Suppressor macrophage treated with lipopolysaccharide for 1 hour (primary cell): ENCODE data around the gene PDE9A.

ENCODE experiments used
- DNase-seq, 3 donors: peaks; one replicate each; pipeline ENCODE4 v3.0.0-alpha.2; 2020 to 2022

Gene PDE9A

DNA sequence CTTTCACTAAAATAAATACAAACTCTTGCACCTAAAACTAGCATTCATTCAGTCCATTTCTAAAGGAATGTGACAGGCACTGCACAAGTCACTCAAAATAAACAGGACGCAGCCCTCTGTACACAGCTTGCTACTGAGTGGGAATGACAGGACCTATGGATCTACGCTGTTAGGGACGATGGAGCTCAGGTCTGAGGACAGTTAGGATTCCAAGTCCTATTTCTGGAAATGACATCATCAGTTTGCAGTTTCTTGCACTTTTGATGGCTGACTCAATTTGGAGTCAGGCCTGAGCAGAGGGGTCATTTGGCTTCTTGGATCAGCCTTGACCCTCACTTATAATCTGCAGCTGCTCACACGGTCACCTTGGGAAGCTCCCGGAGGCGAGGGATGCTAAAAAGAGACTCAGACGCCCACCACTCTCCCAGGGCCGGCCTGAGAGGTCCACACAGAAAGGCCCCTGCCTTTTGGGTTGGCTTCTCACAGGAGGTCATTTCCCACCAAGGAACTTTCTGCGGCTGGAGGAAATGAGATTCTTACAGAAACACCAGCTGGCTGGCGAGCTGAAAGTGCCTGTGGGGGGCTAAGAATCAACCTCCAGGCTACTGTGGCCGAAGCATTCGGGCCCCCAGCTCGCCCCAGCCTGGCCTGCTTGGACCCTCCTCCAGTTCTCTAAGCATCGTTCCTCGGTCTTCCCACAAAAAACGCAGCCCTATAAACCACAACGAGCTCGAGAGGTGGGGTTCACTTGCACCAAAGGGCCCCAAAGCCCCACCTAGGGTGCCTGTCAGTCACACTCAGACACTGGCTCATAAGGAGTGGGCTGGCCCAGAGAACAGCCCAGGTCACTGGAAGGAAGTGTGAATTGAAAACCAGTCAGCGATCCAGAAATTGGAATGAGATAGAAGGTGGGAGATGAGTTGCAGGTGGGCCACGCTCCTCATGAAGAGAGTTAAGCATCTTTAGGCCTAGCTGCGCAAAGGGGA lies 8.9 kb upstream of the PDE9A start:
- no peak for DNase-seq

DNA sequence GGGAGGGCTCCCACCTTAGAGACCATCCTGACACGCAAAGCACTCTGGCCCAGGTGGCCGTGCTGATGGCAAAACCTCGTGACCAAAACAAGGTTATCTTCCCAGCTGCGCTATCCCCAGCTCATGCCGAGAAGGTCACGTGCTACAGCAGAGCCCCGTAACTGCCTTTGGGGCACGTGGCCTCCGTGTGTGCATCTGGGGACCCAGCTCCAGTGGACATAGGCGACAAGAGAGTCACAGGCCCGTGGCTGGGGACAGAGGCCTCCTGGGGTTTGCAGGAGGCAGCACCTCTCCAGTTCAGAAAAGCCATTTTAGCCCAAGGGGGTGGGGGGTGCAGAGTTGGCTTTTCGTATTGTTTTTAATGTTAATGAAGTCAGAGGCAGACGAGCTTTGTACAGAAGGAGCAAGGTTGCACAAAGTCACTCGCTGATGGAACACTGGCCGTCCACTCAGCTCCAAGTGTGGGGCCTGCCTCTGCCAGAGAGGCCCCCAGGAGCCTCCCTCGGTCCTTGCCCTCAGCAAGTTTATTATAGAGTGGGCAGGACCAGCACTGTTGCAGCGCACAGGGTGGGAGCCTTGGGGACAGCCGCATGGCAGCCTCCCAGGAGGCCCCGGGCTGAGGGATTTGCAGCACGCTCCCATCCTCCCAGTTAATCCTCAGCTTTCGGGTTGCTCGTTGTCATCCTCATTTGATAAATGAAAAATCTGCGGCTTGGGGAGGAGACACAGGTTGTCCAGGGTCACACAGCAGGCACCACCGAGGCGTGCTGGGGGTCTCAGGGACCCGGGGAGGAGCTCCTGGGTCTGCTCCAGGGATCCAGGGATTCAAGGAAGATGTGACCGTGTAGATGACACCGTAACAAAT lies 8.0 kb upstream of the PDE9A start:
- no peak for DNase-seq

DNA sequence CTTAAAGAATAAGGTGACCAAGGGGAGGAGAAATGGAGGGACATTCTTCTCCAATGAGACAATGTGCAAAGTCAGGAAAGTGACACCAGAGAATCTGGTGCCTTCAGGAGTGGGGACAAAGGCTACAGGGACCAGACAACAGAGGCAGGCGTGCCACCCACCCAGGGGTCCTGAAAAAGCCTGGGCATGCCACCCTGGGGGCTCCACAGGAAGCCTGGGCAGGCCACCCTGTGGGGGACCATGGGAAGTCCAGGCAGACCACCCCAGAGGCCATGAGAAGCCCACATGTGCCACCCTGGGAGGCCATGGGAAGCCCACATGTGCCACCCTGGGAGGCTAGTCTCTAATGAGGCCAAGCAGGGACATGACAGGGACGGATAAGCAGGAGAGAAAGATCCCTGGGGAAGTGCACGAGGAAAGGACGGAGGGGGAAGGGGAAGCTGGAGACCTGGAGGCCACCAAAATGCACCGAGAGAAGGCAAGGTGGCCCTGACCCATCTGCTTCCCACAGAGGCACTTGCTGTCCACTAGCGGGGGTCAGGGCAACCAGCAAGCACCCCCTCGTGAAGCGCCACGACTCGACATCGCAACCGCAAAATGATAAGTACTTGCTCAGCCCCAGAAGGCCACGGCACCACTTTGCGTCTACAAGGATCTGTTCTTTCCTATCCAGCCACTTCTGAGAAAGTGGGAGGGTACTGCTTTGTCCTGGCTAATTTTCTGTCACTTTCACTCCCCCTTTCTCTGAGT lies 7.2 kb upstream of the PDE9A start:
- no peak for DNase-seq

DNA sequence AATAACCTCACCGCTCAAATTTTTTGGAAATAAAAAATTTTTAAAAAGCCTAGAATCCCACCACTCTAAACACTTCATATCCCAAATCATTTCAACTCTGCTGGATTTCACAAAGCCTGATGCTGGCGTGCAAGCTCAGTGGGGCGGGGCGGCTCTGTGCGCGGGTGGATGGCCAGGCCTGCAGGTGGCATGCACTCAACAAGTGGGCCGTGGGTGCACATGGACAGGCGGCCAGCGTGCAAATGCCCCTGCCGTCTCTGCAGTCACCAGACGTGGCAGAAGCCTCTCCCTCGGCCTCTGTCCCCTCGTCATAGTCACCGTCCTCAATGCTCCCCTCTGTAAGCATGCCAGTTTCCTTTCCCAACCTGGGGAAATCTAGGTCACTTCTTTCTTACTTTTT lies 6.6 kb upstream of the PDE9A start:
- no peak for DNase-seq

DNA sequence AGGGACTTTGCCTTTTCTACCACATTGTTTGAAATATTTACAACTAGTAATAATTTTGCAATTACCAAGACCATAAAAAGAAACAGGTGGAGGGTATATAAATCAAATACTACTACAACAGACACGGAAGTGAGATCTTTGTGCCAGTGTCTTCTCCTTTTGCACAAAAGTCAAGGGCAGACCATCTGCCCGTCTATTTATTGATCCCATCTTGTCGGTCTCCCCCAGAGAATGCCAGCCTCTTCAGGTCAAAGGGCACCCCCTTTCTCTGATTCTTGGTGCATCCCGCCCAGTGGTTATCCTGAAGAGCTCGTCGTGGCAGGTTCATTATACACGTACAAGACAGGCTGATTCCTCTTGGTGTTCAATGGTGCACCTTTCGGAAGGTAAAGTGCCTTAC lies 4.8 kb upstream of the PDE9A start:
- no peak for DNase-seq

DNA sequence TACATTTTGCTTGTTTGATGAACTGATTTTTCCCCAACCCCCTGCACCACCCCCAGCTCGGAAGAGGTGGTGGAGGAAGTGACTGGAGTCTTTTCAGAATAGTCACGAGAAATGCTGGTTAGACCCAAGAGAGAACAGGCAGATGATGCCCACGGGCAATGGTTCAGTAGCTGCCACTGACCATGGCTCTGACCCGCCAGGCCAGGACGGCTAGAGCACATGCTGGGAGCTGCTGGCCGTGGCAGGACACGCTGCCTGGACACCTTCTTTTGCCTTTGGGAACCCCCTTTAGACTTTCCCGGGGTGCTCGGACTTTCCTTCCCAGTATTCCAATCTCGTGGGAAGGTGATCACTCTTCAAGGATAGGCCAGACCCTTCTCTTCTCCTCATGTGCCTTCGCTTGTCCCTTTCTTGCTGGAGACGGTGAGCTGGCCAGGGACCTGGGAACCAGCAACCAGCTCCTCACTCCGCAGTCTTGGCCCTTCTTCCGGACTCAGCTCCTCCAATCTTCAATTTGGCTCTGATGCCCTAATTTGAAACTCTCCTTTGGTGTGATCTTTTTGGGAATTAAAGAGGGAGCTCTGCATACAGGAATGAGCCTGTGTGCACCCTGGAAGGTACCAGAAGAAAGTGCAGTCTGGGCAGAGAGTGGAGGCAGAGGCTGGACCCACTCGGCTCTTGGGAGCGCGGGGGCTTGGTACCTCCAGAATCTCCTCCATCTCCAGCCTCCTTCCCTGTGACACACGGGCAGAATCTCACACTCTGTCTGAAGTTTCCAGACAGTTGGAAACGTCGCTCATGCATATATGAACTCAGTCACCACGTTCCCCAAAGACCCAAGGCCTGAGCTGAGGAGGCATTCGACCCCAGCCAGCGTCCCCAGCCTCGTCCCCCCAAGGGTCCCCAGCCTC lies 4.0 kb upstream of the PDE9A start:
- no peak for DNase-seq

DNA sequence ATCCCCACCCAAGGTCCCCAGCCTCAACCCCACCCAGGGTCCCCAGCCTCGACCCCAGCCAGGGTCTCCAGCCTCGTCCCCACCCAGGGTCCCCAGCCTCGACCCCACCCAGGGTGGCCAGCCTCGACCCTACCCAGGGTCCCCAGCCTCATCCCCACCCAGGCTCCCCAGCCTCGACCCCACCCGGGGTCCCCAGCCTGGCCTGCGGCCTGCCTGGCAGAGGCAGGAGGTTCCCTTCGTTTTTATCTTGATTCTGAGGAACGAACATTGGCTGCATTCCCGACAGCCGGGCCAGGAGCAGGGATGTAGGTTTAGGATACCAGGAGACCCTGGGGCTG lies 3.4 kb upstream of the PDE9A start:
- no peak for DNase-seq

DNA sequence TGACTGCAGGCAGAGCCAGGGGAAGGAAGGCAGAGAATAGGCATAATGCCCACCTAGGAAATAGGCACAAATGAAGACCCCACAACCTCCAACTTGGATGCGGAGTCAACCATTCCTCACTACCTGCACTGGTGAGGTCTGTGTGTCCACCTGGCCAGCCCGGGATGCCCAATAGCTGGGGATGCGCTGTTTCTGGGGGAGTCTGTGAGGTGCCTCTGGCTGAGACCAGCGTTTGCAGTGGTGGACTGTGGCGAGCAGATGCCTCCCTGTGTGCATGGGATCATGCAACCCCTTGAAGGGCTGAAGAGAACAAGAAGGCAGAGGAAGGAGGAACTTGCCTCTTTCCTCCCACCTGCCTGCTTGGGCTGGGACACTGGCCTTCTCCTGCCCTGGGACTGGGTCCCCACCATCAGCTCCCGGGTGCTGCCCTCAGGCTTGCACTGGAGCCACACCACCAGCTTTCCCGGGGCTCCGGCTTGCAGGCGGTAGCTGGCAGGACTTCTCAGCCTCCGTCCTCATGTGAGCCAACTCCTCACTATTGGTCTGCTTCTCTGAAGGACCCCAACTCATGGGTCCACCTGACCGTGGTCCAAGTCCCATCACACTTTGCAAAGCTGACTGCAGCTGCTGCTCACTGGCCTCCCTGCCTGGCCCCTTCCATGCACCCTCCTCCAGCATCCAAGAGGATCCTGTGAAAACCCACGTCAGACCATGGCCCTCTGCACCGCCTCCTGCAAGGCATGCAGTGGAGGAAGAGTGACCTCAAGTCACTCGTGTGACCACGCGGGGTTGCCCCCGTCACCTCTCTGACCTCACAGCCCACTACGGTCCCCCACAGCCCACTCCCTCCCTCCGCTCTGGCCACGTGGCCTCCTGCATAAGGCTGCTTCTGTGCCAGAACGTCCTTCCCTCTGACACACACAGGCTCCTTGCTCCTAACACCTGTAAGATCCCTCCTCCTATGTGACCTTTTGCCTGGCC lies 2.7 kb upstream of the PDE9A start:
- no peak for DNase-seq

DNA sequence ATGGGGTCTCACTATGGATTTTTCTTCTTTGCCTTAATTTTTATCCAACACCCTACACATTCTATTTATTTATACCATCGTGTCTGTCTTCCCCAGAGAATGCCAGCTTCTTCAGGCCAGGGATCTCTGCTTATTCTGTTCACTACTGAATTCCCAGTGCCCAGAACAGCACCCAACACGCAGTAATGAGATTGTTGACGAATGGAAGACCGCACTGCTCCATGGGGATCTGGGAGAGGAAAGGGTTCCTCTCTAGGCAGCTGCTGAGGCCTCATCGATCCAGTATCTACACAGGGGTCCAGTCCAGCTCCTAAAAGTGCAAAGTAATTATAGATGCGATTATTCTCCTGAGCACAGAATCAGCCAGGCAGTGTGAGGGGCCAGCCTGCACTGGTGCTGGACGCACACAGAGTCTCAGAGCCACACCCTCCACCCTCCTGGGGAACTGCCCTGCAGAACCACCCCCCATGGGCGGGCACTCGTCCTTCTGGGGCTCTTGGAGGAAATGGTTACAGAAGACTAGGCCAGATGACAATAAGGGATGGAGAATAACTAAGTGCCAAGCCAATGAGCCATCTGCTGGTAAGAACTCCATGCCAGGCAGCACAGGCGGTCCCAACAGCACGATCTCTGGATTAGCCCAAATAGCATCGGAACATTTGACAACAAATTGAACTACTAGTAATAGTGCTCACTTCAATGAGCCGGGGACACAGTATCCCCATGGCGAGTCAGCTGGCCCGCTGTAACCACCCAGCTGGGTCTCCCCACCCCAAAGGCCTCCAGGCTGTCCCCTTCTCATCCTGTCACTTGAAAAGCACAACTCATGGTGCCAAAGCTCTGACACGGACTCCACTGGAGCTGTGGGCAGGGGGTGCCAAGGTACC lies 1.7 kb upstream of the PDE9A start:
- peak in 1 of 3 donors; percentile 35 for DNase-seq

DNA sequence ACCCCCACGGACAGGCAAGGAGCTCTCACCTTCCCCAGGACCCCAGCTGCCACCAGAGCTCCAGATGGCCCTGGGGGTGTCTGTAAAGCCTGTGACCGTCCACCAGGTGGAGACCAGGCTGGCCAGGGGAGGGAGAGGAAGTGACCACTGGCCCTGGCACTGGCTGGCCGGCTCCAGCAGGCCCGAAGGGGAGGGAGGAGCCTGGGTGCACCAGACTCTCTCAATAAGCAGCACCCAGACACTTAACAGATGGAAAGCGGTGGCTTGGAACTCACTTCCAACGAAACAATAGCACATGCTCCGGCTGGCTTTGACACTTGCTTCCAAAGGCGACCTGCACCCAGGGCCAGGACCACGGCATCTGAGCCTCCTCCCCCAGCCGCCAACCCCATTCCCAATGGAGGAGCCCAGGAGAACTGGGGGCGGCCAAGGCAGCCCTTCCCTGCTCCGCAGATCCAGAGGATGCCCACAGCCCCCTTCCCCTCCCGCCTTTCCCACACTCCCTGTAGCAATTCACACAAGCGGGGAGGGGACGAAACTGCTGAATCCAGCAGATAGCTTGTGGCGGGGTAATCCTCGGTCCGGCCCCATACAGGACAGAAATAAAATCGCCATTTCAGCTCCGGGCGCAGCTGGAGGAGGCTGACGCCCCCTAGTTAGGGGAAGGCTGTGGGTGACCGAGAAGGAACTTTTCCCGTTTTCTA lies 742 bp upstream of the PDE9A start:
- peak; percentile 57 to 63 (median 59) for DNase-seq

DNA sequence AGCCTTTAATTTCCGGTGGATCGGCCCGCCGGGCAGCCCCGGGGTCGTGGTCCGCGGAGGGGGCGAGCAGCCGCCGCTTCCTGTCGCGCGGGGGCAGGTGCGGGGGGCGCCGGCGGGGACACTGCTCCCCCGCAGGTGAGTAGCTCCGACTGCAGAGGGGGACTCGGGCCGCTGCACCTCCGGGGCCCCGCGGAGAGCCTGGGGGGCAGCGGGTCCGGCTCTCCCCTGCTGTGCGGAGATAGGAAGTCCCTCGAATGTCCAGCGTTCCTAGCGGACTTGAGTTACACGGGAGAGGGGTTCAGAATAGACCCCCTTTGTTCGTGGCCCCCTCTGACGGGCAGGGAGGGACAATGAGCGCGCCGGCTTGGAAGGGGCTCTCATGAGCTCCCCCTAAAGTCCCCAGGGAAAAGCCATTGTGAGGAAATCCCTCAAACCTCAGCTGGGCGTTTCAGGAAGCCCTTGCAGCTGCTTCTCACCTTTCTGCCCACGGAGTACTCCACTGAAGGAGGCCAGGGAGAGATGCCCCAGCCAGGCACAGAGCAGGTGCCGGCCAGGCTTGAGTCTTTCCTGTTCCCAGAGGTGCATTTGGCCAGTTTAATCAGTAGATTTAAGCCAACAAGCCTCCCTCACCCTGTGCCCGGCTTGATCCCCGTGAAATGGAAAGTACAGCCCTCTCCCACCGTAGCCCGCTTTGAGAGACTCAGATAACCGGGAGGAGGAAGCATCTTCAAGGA lies 925 bp downstream of the PDE9A start:
- peak; percentile 20 to 26 (median 24) for DNase-seq

DNA sequence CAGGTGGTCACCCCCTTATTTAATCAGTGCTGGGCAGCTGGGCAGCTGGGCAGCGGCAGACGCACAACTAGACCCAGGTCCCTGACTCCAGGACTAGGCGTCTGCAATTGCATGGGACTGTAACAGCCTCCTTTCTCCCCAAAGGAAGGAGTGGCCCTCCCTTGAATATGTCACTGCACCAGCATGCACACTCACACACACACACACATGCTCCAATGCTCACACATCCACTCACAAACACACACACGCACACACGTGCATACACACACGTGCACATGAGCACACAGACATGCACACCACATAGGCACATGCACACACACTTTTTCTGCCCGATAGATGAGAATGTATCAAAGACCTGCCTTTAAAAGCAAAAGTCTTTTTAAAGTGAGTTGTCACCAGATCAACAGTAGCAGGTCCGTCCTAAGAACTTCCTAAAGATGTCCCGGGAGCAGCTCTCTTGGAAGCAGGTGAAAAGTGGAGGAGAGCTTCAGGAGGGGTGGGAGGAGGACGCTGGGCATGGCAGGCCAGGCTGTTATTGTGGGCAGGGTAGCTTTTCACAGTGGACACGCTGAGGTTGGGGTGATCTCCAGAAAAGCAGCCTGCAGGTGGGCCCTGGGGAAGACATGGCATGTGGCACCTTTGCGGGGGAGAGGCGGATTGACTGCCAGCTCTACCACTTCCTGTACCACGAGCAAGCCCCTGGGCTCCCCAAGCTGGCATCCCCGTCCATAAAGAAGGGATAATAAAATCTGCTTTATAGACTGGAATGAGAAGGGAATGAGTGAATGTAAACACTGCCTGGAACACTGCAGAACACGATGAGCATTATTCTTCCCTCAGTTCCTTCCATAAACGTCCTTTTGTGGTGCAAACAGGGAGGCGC lies 1.7 kb downstream of the PDE9A start:
- no peak for DNase-seq

DNA sequence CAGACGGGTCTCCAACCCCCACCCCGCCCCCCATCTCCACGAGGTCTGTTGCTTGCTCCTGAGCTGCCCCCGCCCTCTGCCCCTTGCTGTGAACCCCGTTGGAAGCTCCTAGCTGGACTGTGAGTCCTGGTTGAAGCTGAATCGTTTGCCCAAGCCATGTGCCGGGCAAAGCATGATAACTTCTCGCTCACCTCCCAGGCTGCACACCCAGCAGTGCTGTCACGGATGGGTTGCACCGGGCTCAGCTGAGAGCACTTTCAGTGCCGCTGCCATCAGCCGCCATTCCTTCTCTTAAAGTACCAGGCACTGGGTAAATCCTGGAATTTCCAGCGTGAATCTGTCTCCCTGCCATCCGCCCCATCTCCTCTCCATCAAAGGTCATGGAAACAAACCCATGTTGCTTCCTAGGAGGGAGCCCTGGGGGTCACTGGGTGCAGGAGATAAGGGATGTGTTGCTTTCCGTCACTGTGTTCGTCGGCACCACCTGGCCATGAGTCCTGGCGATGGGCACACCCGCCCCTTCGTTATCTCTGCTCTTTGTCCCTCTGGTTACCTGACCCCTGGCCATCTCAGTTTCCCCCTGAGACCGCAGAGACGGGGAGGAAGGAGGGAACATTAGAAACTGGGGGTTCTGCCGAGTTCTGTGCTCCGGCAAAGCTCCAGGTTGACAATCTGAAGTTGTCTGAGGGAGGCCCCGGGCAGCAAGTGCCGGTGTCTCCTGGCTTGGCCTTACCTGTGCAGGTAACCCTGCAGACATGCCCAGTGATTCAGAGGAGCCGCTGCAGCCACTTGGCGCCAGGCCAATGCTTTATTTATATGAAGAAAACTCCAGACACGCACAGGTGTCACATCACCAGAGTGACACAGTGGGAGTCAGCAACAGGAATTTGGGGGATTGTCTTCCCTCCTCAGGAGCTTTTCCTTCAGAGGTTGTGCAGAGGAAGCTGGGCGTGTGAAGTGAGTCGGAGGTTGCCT lies 2.7 kb downstream of the PDE9A start:
- DNase-seq = no peak

DNA sequence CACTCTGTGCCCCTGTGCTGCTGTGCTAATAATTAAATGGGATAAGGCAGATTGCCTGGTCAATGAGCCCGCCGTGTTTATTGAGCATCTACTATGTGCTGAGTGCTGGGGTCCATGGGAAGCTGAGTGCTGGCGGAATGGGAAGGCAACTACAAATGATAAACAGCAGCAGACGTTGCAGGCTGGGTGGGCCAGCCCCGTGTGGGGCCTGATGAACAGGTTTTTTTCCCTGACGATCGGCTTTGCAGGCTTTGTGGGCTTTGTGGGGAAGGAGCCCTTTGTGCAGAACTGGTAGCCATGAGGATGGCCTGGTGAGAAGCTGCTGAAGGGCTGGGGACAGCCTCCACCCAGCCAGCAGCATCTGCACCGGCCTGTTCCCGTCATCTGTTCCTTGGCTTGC lies 3.5 kb downstream of the PDE9A start:
- DNase-seq = no peak

DNA sequence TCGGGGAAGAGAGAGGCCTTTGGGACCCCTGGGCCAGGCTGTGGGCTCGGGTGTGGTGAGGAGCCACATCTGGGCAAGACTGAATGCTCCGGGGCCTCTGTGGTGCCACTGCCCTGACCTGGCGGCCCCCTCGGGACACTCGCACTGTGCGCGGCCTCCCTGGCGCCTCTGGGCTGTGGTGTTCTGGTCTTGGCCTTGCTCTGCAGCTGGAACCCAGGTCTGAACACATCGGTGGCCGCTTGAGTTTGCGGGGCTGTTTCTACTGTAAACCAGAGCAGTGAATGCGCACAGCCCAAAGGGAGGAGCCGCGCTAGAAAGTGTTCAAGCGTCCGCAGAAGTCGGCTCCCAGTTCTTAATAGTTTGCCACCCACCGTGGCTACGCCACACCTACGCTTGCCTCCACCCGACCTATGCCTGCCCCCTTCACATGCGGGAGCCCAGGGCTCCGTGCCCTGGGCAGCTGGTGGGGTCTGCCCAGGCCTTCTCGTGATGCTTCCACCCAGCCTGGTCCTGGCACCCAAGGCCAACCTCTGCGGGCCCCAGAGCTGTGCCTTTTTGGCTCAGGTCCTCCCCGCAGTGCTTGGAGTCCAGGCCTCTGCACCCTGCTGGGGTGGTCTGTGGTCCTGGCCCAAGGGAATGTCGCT lies 4.4 kb downstream of the PDE9A start:
- DNase-seq = no peak
